GM19193 (cell line): Measurements from ENCODE around the gene MMP7.

Source experiments
- POLR2A ChIP-seq: IDR thresholded peaks from 4 replicates; pipeline ENCODE4 v1.6.1; 2011; ENCODE audit not compliant: insufficient read depth, insufficient read length; ENCODE audit errors: extremely low read depth

The MMP7 gene

GRCh38 chr11:102521121-102521520, 9.4 kb downstream of the MMP7 start:
- TF ChIP-seq POLR2A: no peak

DNA sequence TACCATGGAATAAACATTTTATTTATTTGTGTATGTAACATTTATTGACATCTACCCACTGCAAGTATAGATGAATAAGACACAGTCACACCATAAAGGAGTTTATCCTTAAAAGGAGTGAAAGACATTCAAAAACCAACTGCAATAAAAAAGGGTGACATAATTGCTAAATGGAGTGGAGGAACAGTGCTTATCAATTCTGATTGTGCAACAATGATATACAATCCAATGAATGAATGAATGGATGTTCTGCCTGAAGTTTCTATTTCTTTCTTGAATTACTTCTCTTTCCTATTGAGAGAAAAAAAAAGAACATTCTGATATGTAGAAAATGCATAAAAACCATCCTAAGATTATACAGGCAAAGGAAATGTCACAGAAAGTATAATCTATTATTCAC, 10.0 kb downstream of the MMP7 start:
- TF ChIP-seq POLR2A: no peak

DNA sequence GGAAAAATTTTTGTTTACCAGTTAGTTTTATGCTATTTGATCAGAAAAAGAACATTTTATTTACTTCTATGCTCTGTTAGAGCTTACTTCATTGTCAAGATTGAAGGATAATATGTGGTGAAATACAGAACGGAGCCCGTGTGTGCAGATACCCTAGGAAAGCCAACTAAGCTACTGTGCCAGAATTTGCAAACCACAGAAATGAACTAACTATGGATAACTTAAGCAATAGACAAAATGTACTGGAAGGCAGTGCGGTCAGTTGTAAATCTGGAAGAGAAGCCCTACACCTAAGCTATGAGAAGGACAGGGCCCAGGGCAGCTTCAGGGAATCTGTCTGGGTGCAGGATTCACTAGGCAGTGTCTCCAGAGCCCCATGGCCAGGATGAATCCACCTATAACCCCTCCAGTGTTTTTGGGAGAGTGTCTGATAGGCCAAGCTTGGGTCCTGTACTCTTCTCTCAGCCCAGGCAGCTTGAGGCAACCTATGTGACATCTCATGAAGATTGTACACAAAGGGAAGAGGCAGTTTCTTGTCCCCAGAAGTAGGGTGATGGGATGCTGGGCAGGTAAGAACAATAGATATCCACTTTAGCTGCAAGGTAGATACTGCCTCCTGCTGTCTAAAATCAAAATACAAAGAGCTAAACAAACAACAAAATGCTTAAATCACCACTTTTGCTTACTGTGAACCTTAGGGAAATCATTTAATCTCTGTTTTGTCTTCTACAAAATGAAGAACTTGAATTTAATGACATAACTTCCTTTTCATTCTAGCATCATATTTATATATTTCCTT, 12.1 kb downstream of the MMP7 start:
- TF ChIP-seq POLR2A: no peak

- TF ChIP-seq POLR2A: no peak
Measured at GRCh38 chr11:102517670-102518069, 12.9 kb downstream of the MMP7 start.

GRCh38 chr11:102516179-102516578, 14.4 kb downstream of the MMP7 start:
- TF ChIP-seq POLR2A: no peak

- no peak for TF ChIP-seq POLR2A
Measured at GRCh38 chr11:102513869-102514268, 16.7 kb downstream of the MMP7 start.

- no peak for TF ChIP-seq POLR2A
Measured at GRCh38 chr11:102510439-102511135, 20.0 kb downstream of the MMP7 start.

- no peak for TF ChIP-seq POLR2A
Measured at GRCh38 chr11:102500829-102501228, 29.7 kb downstream of the MMP7 start.

- no peak for TF ChIP-seq POLR2A
Measured at GRCh38 chr11:102499931-102500330, 30.6 kb downstream of the MMP7 start.

DNA sequence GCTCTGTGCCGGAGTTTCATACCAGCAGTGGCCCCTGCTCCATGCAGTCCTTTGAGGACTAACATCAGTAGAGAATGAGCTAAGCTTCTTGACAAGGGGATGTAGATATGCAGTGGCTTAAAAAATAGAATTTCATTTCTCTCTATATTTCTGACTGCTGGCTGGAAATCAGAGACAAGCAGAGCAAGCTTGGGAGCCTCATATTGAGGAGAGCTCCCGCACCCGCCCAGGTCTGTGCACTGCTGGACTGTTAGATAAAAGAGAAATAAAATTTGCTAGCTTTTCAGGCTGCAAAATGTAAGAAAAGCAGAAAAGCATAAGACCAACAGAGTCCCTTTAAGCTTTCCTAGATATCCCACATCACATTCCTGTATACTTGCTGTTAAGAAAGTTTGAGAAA, 31.4 kb downstream of the MMP7 start:
- no peak for TF ChIP-seq POLR2A

DNA sequence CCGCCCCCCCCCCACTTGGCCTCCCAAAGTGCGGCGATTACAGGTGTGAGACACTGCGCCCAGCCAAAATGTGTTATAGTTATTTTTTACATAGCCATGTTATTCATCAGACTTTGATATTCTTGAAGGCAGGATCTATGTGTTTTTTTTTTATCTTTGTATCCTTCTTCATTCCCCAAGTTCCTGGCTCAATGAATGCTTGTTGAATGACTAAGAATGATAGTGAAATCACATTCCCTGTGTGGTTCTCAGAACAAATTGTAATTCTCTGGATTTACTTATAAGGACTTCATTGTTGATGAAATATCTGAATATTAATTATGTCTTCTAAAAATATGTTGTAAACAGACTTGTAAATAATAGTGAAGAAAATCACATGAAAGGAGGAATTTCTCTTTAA, 33.5 kb downstream of the MMP7 start:
- no peak for TF ChIP-seq POLR2A

DNA sequence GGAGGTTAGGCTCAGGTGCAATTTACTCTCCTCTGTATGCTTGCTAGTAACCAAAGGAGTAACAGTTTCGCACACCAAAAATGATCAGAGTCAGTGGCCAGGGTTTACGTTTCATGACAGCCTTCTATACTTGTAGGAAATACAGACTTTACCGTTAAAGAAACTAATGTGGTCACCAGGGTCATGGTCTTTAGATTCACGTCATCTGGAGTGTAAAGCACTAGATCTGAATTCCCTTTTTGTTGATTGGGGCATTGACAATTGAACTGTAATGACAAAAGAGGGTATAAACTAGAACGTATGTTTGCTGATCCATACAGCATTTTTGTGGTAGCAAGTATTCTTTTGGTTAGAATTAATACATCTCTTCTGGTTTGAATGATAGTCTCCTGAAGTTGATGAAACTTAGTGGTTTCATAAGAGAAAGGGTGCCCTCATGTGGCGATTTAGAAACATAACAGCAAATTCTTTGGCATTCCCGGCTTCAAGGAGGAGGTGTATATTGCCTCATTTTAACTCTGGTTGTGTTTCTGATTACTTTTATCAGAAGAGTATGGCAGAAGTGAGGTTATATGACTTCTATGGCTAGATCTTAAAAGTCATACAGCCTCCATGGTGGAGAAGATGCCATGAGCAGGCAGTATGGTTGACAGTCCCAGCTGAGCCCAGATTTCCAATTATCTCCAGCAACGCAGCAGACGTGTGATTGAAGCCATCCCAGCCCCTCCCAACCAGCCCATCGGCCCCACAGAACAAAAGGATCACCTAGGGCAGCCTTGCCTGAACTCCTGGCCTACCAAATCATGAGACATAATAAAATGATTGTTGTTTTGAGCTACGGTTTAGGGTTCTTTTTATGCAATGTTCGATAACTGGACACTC, 35.1 kb downstream of the MMP7 start:
- no peak for TF ChIP-seq POLR2A

GRCh38 chr11:102494216-102494615, 36.3 kb downstream of the MMP7 start:
- TF ChIP-seq POLR2A: no peak

DNA sequence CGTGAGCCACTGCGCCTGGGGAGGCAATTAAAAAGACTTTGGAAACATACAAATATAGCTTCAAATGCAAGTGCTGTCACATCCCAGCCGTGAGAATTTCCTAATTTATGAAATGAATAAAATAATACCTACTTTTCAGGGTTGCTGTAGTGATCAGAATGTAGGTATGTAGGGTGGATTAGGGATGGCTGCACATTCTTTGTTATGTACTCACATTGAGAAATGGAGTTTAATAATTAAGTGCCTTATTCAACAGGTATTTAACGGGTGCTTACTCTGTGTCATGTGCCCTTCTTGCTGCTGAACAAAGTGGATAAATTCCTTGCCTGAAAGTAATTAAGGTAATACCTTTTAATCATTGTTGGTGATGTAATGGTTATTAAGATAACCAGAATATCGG, 37.0 kb downstream of the MMP7 start:
- no peak for TF ChIP-seq POLR2A

DNA sequence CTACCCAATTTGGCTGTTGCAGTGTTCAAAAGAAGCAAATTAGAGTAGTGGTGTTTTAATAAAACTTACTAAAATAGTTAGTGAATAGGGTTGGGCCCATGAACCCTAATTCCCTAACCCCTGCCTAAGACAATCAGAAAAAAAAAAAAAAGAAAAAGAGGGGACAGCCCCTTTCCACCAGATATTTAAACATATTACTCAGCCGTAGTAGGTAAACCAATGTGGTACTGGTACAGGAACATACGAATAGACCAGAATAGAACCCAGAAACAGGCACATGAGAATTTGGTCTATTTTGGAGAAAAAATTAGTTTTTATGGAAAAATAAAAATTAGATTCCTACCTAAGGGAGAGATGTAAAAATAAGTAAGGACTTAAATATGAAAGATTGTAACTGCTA, 38.6 kb downstream of the MMP7 start:
- TF ChIP-seq POLR2A: no peak
